Midbrain (tissue), 1 donor: ENCODE results near the gene CLTA.
"Not testable (repeated sequence)": the region's sequence is repeated elsewhere in the genome, so short reads cannot be mapped to it uniquely, and the experiment has no call there.

Experiments used
- DNase-seq: peaks from one replicate; lab custom pipeline; 2025; lab: John Stamatoyannopoulos, UW

CLTA gene

GRCh38 chr9:36191290-36191645, 547 bp downstream of the CLTA start:
- DNase-seq: no peak

DNA sequence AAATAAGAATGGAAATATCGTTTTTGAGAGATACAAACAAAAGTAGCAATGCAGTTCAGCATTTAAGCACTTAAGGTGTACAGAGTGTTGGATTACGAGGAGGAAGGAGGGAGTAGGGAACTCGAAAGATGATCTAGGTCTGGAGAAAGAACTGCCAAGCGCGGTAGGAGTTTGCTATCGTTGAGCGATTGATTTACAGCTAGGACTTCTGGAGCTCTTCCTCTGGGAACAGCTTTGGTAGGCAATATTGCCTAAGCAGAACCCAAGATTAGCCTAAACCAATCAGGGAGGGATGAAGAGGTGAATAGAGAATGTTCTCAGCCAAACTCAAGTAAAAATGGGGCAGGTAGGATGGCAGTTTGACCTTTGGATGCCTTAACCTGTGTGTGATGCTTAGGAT, 965 bp downstream of the CLTA start:
- no peak for DNase-seq

- DNase-seq: no peak
These were observed 1.5 kb downstream of the CLTA start for GRCh38 chr9:36192196-36192595.

DNA sequence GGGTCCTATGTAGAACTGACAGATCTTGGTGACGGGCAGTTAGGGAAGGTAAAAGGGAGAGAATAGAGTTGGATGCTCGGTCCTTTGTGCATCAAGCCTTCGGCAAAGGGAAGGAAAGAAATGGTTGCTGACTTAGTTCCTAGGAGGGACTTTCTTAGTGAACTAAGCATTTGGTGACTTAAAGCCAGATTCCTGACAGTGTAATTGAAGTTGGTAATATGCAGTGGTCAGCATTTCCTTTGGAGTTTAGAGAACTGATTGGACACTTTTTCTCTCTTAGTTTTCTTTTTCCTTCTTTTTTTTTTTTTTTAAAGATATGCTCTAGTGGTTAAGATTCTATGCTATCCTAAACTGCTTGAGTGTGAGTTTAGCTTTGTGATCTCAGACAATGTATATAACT, 2.3 kb downstream of the CLTA start:
- DNase-seq: no peak

DNA sequence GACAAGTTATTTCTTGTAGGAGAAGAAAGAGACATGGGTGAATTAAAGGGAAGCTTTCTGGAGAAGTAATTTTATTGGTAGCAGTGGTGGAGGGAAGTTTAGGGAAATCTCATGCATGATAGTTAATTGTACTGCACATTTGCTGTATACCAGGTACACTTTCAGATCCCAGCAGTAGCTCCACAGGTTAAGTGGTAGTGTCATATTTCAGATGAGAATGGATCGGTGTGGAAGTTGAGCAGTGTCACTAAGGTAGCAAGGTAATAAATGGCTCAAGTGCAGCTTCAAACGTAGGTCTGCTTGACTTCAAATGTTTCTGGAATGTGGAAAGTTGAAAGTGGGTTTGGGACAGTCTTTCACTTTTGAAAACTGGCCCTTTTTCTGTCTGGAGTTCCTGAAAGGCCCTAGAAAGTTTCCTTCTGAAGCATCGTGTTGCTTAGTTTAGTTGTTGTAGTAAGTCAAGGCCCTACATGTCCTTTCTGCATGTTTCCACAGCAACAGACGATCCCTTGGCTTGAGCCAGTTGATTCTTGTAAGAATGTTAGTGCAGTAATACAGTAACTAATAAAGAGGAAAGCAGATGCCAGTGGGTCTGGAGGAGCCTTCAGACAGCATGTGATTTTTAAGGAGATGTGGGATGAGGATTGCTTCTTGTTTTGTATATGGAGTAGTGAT, 3.7 kb downstream of the CLTA start:
- DNase-seq: no peak

DNA sequence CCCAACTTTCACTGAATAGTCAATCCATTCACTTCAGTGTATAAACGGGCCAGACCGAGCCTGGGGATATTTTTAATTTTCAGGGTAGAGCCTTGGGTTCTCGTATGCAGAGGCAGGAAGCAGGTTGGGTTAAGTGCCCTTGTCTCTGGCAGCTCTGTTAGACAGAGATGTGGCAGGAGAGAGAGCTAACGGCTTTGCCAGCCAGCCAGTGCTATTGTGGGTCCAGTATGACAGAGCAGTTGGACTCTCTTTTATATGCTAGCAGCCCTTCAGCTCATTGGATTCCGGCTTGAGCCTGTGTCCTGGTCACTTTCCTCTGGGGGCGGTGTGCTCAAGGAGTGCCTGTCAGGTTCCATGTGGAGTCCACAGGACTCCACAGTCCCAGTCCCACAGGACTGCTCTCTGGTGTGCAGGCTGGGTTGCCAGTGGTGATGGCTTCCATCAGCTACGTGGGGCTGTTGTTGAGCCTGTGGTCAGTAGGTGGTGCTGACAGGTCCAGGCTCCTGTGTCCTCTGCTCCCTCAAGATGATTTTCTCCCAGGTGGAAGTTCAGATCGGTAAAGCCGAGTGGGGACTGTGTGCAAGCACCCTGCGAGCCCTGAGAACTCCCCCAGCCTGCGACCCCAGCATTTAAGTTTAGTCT, 14.3 kb downstream of the CLTA start:
- no peak for DNase-seq

GRCh38 chr9:36207016-36207415, 16.3 kb downstream of the CLTA start:
- DNase-seq: peak; percentile 46

DNA sequence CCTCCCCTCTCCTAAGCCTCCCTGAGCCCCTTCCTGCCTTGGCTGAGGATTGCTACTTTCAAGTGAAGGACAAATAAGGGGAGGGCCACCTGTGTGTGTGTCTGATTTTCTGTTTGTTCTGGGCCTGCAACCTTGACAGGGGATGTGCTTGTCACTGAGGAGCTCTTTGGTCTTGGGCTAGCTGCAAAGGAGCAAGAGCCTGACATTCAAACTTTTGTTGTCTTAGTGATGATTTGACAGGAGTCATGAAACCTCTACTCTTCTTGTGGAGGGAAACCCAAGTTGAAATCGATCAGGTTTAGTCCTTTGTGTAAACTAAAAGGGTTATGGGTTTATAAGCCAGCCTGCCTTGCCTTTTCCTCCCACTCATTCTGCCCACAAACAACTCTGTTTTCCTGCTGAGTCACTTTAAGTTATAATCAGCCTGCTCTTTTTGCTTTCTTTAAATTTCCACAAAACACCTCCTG, 16.9 kb downstream of the CLTA start:
- no peak for DNase-seq

DNA sequence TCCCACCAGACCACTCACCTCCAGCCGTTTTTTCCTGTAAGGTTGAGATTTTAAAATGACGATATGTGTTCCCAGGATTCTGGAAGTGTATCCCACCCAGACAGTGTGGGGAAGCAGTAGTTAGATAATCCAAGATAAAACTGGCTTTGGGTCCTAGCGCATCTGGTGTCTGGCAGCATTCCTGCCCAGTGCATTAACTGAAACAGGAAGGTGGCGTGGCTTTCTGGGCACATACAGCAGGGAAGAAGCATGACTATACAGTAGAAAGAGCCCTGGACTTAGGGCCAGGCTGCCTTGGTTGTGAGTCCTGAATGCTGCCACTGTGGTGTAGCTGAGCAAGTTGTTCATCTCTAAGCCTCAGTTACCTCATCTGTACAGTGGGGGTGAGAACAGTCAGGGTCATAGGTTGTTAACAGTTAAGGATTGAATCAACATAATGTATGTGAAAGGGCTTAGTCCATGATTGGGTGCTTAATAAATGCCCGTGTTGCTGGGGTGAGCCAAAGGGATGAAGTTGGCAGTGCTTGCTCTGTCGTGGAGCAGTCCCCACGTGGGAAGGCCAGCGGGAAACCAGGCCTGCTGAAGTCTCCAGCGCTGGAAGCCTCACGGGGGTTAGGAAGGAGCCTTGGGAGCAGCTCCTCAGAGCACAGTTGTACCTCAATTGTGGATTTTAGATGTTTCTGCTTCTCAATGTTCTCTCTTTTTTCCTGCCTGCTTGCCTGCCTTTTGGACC, 18.0 kb downstream of the CLTA start:
- DNase-seq: no peak

DNA sequence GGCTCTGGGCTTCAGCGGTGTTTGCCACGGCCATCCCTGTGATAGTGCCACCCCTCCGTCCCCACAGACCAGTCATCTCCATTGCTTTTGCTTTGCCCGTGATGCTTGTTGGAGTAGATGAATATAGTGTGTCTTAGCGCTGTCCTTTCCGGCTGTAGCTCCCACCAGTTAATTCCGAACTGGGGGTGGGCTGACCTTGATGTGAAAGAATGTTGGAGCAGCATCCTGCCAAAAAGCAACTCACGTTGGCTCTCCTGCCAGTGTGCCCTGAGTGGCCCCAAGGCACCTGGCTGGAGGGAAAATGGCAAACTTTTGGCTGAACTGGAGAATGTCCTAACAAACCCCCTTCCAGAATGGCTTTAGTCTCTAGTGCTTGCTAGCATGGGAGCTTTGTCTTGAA, 20.0 kb downstream of the CLTA start:
- DNase-seq: no peak

GRCh38 chr9:36211510-36211909, 20.8 kb downstream of the CLTA start:
- DNase-seq: no peak

- no peak for DNase-seq
These were observed 22.7 kb downstream of the CLTA start for GRCh38 chr9:36213387-36213786.

GRCh38 chr9:36213989-36214388, 23.3 kb downstream of the CLTA start:
- DNase-seq: no peak

- no peak for DNase-seq
These were observed 23.9 kb downstream of the CLTA start for GRCh38 chr9:36214571-36214970.

- no peak for DNase-seq
These were observed 26.7 kb downstream of the CLTA start for GRCh38 chr9:36217256-36217968.

DNA sequence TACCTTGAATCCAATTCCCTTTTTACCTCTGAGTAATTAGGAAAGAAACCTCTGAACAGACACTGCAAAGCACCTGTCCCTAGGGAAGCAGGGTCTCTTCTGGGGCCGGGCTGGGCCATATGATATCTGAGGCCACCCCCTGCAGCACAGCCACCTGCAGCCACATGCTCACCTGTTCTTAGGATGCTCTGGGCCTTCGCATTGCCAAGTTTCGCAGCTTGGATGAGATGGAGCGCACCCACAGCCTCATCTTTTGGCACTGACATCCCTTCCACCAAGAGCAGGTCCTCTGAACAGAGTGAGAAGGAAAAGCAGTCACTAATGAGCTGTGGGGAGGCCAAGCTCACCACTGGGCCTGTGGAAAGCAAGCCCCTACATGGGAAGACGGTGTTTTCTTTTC, 27.3 kb downstream of the CLTA start:
- DNase-seq: no peak

- no peak for DNase-seq
These were observed 27.7 kb downstream of the CLTA start for GRCh38 chr9:36218411-36218901.

GRCh38 chr9:36221667-36222066, 30.9 kb downstream of the CLTA start:
- no peak for DNase-seq

- no peak for DNase-seq
These were observed 31.7 kb downstream of the CLTA start for GRCh38 chr9:36222449-36222848.

DNA sequence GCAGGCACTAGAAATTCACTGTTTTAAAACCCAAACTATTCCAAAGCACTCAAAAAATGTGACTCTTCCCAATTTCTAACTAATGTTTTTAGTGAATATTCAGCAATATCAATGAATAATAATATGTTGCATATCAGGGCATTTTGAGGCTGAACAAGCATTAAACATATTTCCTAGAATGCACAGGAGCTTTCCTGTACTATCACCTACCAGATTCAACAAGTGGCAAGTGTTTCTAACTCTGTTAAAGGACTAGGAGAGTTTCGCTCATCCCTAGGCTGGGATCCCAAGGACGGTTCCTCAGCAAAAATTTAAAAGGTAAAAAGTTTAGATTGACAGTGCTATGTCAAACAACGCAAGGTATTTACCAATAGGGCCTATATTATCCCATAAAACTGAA, 46.5 kb downstream of the CLTA start:
- no peak for DNase-seq

- DNase-seq: not testable (repeated sequence)
These were observed 48.5 kb downstream of the CLTA start for GRCh38 chr9:36239205-36239604.

GRCh38 chr9:36239675-36240074, 49.0 kb downstream of the CLTA start:
- DNase-seq: not testable (repeated sequence)
